H9 (cell line): ENCODE data around the gene TNFRSF6B. TPM values are rescaled to one million over a fixed set of nuclear protein-coding genes. Genes with fewer than 3 reads are reported as not detected.

ENCODE experiments used
- DNase-seq: peaks from one replicate; pipeline ENCODE4 v3.0.0-alpha.2; 2017
- H2AFZ ChIP-seq: one replicate; pipeline ENCODE4 v1.6.1; 2013; ENCODE audit warnings: mild to moderate bottlenecking, low read length, control low read depth, moderate library complexity
- H2AK5ac ChIP-seq: 2 replicates; pipeline ENCODE4 v1.6.1; 2013; ENCODE audit warnings: low read length, control low read depth, mixed read lengths; ENCODE audit not compliant: insufficient read length
- H2BK120ac ChIP-seq: one replicate; pipeline ENCODE4 v1.6.1; 2013; ENCODE audit warnings: low read depth, mild to moderate bottlenecking, low read length, control low read depth, inconsistent platforms; ENCODE audit not compliant: poor library complexity, severe bottlenecking
- H2BK12ac ChIP-seq: 2 replicates; pipeline ENCODE4 v1.6.1; 2013; ENCODE audit warnings: low read length, control low read depth, mixed read lengths, low read depth; ENCODE audit not compliant: insufficient read length
- H2BK15ac ChIP-seq: 2 replicates; pipeline ENCODE4 v1.6.1; 2013; ENCODE audit warnings: low read depth, low read length, control low read depth
- H2BK20ac ChIP-seq: one replicate; pipeline ENCODE4 v1.6.1; 2013; ENCODE audit warnings: low read depth, mild to moderate bottlenecking, low read length, control low read depth, inconsistent platforms; ENCODE audit not compliant: poor library complexity, severe bottlenecking
- H2BK5ac ChIP-seq: 2 replicates; pipeline ENCODE4 v1.6.1; 2013; ENCODE audit warnings: low read length, control low read depth, mixed read lengths; ENCODE audit not compliant: insufficient read length
- H3K14ac ChIP-seq: 2 replicates; pipeline ENCODE4 v1.6.1; 2013; ENCODE audit warnings: low read length, control low read depth; ENCODE audit not compliant: insufficient read depth
- H3K18ac ChIP-seq: 2 replicates; pipeline ENCODE4 v1.6.1; 2013; ENCODE audit warnings: low read depth, mild to moderate bottlenecking, mixed read lengths, low read length, control low read depth; ENCODE audit not compliant: insufficient read length
- H3K23ac ChIP-seq: 2 replicates; pipeline ENCODE4 v1.6.1; 2013; ENCODE audit warnings: low read length, control low read depth, mixed read lengths, low read depth; ENCODE audit not compliant: insufficient read length
- H3K23me2 ChIP-seq: 2 replicates; pipeline ENCODE4 v1.6.1; 2013; ENCODE audit warnings: low read depth, mild to moderate bottlenecking, mixed read lengths, low read length, control low read depth; ENCODE audit not compliant: insufficient read length, poor library complexity, severe bottlenecking
- H3K27ac ChIP-seq: 2 replicates; pipeline ENCODE4 v1.5.1; 2013; ENCODE audit warnings: low read length, control low read depth, mixed read lengths, low read depth; ENCODE audit not compliant: insufficient read length
- H3K27me3 ChIP-seq: 2 replicates; pipeline ENCODE4 v1.6.1; 2013; ENCODE audit warnings: low read length, control low read depth, inconsistent platforms; ENCODE audit not compliant: insufficient read depth
- H3K4ac ChIP-seq: 2 replicates; pipeline ENCODE4 v1.6.1; 2013; ENCODE audit warnings: low read depth, mild to moderate bottlenecking, control low read depth, inconsistent platforms, low read length, moderate library complexity
- H3K4me1 ChIP-seq: 2 replicates; pipeline ENCODE4 v1.6.1; 2013; ENCODE audit warnings: low read length, control low read depth, inconsistent platforms; ENCODE audit not compliant: insufficient read depth
- H3K4me2 ChIP-seq: 2 replicates; pipeline ENCODE4 v1.6.1; 2013; ENCODE audit warnings: low read length, control low read depth, mixed read lengths; ENCODE audit not compliant: insufficient read length, insufficient read depth
- H3K56ac ChIP-seq: 2 replicates; pipeline ENCODE4 v1.6.1; 2013; ENCODE audit warnings: low read depth, mild to moderate bottlenecking, mixed read lengths, low read length, control low read depth; ENCODE audit not compliant: insufficient read length
- H3K79me1 ChIP-seq: 2 replicates; pipeline ENCODE4 v1.6.1; 2013; ENCODE audit warnings: low read depth, mild to moderate bottlenecking, moderate library complexity, low read length, control low read depth, inconsistent platforms; ENCODE audit not compliant: insufficient read depth, poor library complexity, severe bottlenecking
- H3K79me2 ChIP-seq: 2 replicates; pipeline ENCODE4 v1.6.1; 2013; ENCODE audit warnings: low read length, control low read depth, inconsistent platforms; ENCODE audit not compliant: insufficient read depth
- H3K9ac ChIP-seq: 2 replicates; pipeline ENCODE4 v1.6.1; 2013; ENCODE audit warnings: low read length, control low read depth, mixed read lengths; ENCODE audit not compliant: insufficient read length; ENCODE audit errors: extremely low read depth
- H3K9me3 ChIP-seq: one replicate; pipeline ENCODE4 v1.6.1; 2013; ENCODE audit warnings: low read depth, low read length, inconsistent platforms; ENCODE audit not compliant: control insufficient read depth
- H3T11ph ChIP-seq: one replicate; pipeline ENCODE4 v1.6.1; 2013; ENCODE audit warnings: mild to moderate bottlenecking, low read length, control low read depth, inconsistent platforms
- H4K20me1 ChIP-seq: one replicate; pipeline ENCODE4 v1.6.1; 2013; ENCODE audit not compliant: control insufficient read depth, insufficient read length, insufficient read depth
- H4K5ac ChIP-seq: 2 replicates; pipeline ENCODE4 v1.6.1; 2013; ENCODE audit warnings: low read depth, mild to moderate bottlenecking, mixed read lengths, low read length, control low read depth; ENCODE audit not compliant: insufficient read length
- H4K8ac ChIP-seq: replicated peaks from 2 replicates; pipeline ENCODE4 v1.6.1; 2013; ENCODE audit warnings: low read length, control low read depth, mixed read lengths, low read depth; ENCODE audit not compliant: insufficient read length
- H4K91ac ChIP-seq: 2 replicates; pipeline ENCODE4 v1.6.1; 2013; ENCODE audit warnings: low read depth, mild to moderate bottlenecking, moderate library complexity, mixed read lengths, low read length, control low read depth; ENCODE audit not compliant: insufficient read length
- H3K27ac Mint-ChIP-seq, 3 experiments: 2 replicates in 2 of 3; 3 replicates in 1 of 3; pipeline ENCODE4 v1.8.0; 2020 to 2021; ENCODE audit warnings: mixed read lengths in 3 of 3, mild to moderate bottlenecking in 1 of 3, moderate library complexity in 1 of 3
- H3K27me3 Mint-ChIP-seq: 2 replicates; pipeline ENCODE4 v1.8.0; 2021; ENCODE audit warnings: low read depth, mild to moderate bottlenecking, moderate library complexity, mixed read lengths
- H3K36me3 Mint-ChIP-seq, 3 experiments: 2 replicates in 2 of 3; 3 replicates in 1 of 3; pipeline ENCODE4 v1.8.0; 2020 to 2021; ENCODE audit warnings: low read depth in 3 of 3, mixed read lengths in 3 of 3; ENCODE audit not compliant: insufficient read depth in 1 of 3
- H3K4me1 Mint-ChIP-seq, 2 experiments: 2 replicates each; pipeline ENCODE4 v1.8.0; 2020; ENCODE audit warnings: mixed read lengths in 2 of 2
- H3K4me3 Mint-ChIP-seq, 2 experiments: 2 replicates in 1 of 2; 3 replicates in 1 of 2; pipeline ENCODE4 v1.8.0; 2020 to 2021; ENCODE audit warnings: mild to moderate bottlenecking in 2 of 2, mixed read lengths in 2 of 2, moderate library complexity in 1 of 2
- H3K9me3 Mint-ChIP-seq, 2 experiments: 2 replicates in 1 of 2; 3 replicates in 1 of 2; pipeline ENCODE4 v1.8.0; 2020; ENCODE audit warnings: mild to moderate bottlenecking in 2 of 2, mixed read lengths in 2 of 2, moderate library complexity in 1 of 2
- CTCF ChIP-seq: fragments of 200-600 bp; sonication (generic); conservative IDR thresholded peaks from 3 replicates; pipeline ENCODE4 v1.8.0; 2021; ENCODE audit warnings: antibody characterized with exemption, mild to moderate bottlenecking
- WGBS: extraction: QIAGEN DNeasy Blood & Tissue Kit; methylation state at CpG from one replicate; pipeline ENCODE4 v1.1.7; 2013; ENCODE audit warnings: missing lambda C conversion rate, low lambda C conversion rate, mixed read lengths; ENCODE audit not compliant: insufficient read length; ENCODE audit errors: extremely low coverage; 5-methylcytosine and 5-hydroxymethylcytosine counted together
- total RNA-seq: library from RNA; stranded (reverse); gene quantifications from 2 replicates; pipeline ENCODE4 v1.2.1, GENCODE V29; 2021

TNFRSF6B gene
- total RNA-seq, 1 experiment from 2014 or later = not detected

GRCh38 chr20:63734111-63734945 lies 37.9 kb downstream of the TNFRSF6B start:
- H2BK20ac ChIP-seq = no peak overlapping the region
- H3K4me3 Mint-ChIP-seq = no peak overlapping the region

More at GRCh38 chr20:63734111-63734945, 37.9 kb downstream of the TNFRSF6B start:
- Histone ChIP-seq H3K18ac (no peak overlapping the region), H3K27me3 (no peaks in the 10 kb centered on the region), H3K79me1 (no peaks in the 10 kb centered on the region), H2BK5ac (no peak overlapping the region), H3K79me2 (no peaks in the 10 kb centered on the region), H4K8ac (no peak overlapping the region), H2BK15ac (no peak overlapping the region), H3K23ac (no peak overlapping the region), H2AK5ac (no peak overlapping the region), H4K91ac (no peak overlapping the region), H3K14ac (no peak overlapping the region), H4K5ac (no peak overlapping the region), H3K9me3 (no peaks in the 10 kb centered on the region), H4K20me1 (no peaks in the 10 kb centered on the region), H3T11ph (no peak overlapping the region), H3K9ac (no peak overlapping the region), H3K56ac (no peak overlapping the region), H2BK120ac (no peak overlapping the region), H3K4me2 (no peak overlapping the region), H3K27ac (no peak overlapping the region), H2BK12ac (no peak overlapping the region), H2AFZ (no peak overlapping the region), H3K4me1 (no peaks in the 10 kb centered on the region), H3K23me2 (no peaks in the 10 kb centered on the region), H3K4ac (no peak overlapping the region)
- WGBS = no CpG with 5 or more reads among the region's 25 CpGs
- H3K27me3 Mint-ChIP-seq = no peaks in the 10 kb centered on the region; the same call in 1 of the 2 replicates
- no peak for TF ChIP-seq CTCF
- no peaks in the 10 kb centered on the region for H3K4me1 Mint-ChIP-seq
- H3K9me3 Mint-ChIP-seq = no peaks in the 10 kb centered on the region
- no peak for DNase-seq
- H3K27ac Mint-ChIP-seq = peak overlapping the region in 2 of 3 experiments; percentile 25 to 49; a peak in 3 of 7 replicates
- peaks cover 11 to 28% (median 13%) of the 10 kb centered on the region in 3 experiments; a peak in 6 of 7 replicates for H3K36me3 Mint-ChIP-seq
